Osteocyte (in vitro differentiated cells): ENCODE data around the gene PIGS. TPM values are rescaled to one million over a fixed set of nuclear protein-coding genes. Genes with fewer than 3 reads are reported as not detected.

ENCODE experiments used
- DNase-seq: peaks from one replicate; pipeline ENCODE4 v3.0.0; 2021; ENCODE audit warnings: mixed read lengths; ENCODE audit not compliant: unreplicated experiment; ENCODE audit errors: extremely low spot score
- H3K27ac Mint-ChIP-seq: one replicate; pipeline ENCODE4 v1.8.0; 2021; ENCODE audit warnings: mild to moderate bottlenecking, mixed read lengths; ENCODE audit not compliant: unreplicated experiment
- H3K27me3 Mint-ChIP-seq: one replicate; pipeline ENCODE4 v1.8.0; 2021; ENCODE audit warnings: mixed read lengths; ENCODE audit not compliant: unreplicated experiment
- H3K36me3 Mint-ChIP-seq: one replicate; pipeline ENCODE4 v1.8.0; 2021; ENCODE audit warnings: mixed read lengths; ENCODE audit not compliant: unreplicated experiment
- H3K4me1 Mint-ChIP-seq: one replicate; pipeline ENCODE4 v1.8.0; 2021; ENCODE audit warnings: mixed read lengths; ENCODE audit not compliant: unreplicated experiment
- H3K4me3 Mint-ChIP-seq: one replicate; pipeline ENCODE4 v1.8.0; 2021; ENCODE audit warnings: mild to moderate bottlenecking, moderate library complexity, mixed read lengths; ENCODE audit not compliant: unreplicated experiment
- H3K9me3 Mint-ChIP-seq: one replicate; pipeline ENCODE4 v1.8.0; 2021; ENCODE audit warnings: mixed read lengths; ENCODE audit not compliant: unreplicated experiment
- CTCF ChIP-seq: fragments of 200-600 bp; sonication (generic); IDR thresholded peaks from 2 replicates; pipeline ENCODE4 v1.5.0; 2021; ENCODE audit warnings: antibody characterized with exemption, mild to moderate bottlenecking, moderate library complexity
- total RNA-seq: library from RNA; stranded (reverse); gene quantifications from 2 replicates; pipeline ENCODE4 v1.2.1, GENCODE V29; 2021

Gene PIGS
- total RNA-seq, 1 donor from 2014 or later = 80.0 TPM

GRCh38 chr17:28547096-28547622 lies 24.2 kb downstream of the PIGS start:
- peaks cover 19% of the 10 kb centered on the region for H3K4me1 Mint-ChIP-seq
- no peak overlapping the region for H3K27ac Mint-ChIP-seq
- DNase-seq = no peak
- H3K4me3 Mint-ChIP-seq = no peak overlapping the region
- no peaks in the 10 kb centered on the region for H3K36me3 Mint-ChIP-seq
- no peaks in the 10 kb centered on the region for H3K27me3 Mint-ChIP-seq
- no peak for TF ChIP-seq CTCF
- H3K9me3 Mint-ChIP-seq = no peaks in the 10 kb centered on the region

- H3K4me3 Mint-ChIP-seq = no peak overlapping the region
- no peak for TF ChIP-seq CTCF
- no peak for DNase-seq
- H3K36me3 Mint-ChIP-seq = no peaks in the 10 kb centered on the region
- no peaks in the 10 kb centered on the region for H3K9me3 Mint-ChIP-seq
- H3K27me3 Mint-ChIP-seq = no peaks in the 10 kb centered on the region
- H3K4me1 Mint-ChIP-seq = peaks cover 8% of the 10 kb centered on the region
- no peak overlapping the region for H3K27ac Mint-ChIP-seq
Observed at GRCh38 chr17:28545787-28546415, 25.4 kb downstream of the PIGS start.

GRCh38 chr17:28545141-28545503 lies 26.2 kb downstream of the PIGS start:
- Mint-ChIP-seq H3K4me3 (no peak overlapping the region), H3K27me3 (no peaks in the 10 kb centered on the region), H3K27ac (no peak overlapping the region), H3K4me1 (peaks cover 8% of the 10 kb centered on the region), H3K36me3 (no peaks in the 10 kb centered on the region), H3K9me3 (no peaks in the 10 kb centered on the region)
- no peak for TF ChIP-seq CTCF
- no peak for DNase-seq

- DNase-seq = no peak
- Mint-ChIP-seq H3K4me3 (no peak overlapping the region), H3K36me3 (no peaks in the 10 kb centered on the region), H3K9me3 (no peaks in the 10 kb centered on the region), H3K27me3 (no peaks in the 10 kb centered on the region), H3K4me1 (peaks cover 6% of the 10 kb centered on the region), H3K27ac (no peak overlapping the region)
- TF ChIP-seq CTCF = no peak
Observed at GRCh38 chr17:28544402-28545140, 26.8 kb downstream of the PIGS start.

GRCh38 chr17:28541439-28541838 lies 29.9 kb downstream of the PIGS start:
- no peak for DNase-seq
- peaks cover 2% of the 10 kb centered on the region for H3K27me3 Mint-ChIP-seq
- H3K36me3 Mint-ChIP-seq = no peaks in the 10 kb centered on the region
- no peaks in the 10 kb centered on the region for H3K4me1 Mint-ChIP-seq
- H3K4me3 Mint-ChIP-seq = no peak overlapping the region
- no peak overlapping the region for H3K27ac Mint-ChIP-seq
- H3K9me3 Mint-ChIP-seq = no peaks in the 10 kb centered on the region
- TF ChIP-seq CTCF = no peak
